Naive thymus-derived CD8-positive, alpha-beta T cell (primary cell): ENCODE results near the gene NME4. TPM values are rescaled to one million over a fixed set of nuclear protein-coding genes. Genes with fewer than 3 reads are reported as not detected.
A peak's percentile ranks its signal among the peaks of the same experiment; 100 is the strongest.
"Not testable (repeated sequence)": the region's sequence is repeated elsewhere in the genome, so short reads cannot be mapped to it uniquely, and the experiment has no call there.

ENCODE experiments used
- ATAC-seq, 2 donors: fragments of 150-1000 bp; cut with Tn5 transposase in 1 of 2; sonication (Bioruptor Pico), chemical (Tn5 transposase) in 1 of 2; 1 replicate in 1 of 2; 2 replicates in 1 of 2; pipeline ENCODE4 v1.10.0; 2021; ENCODE audit warnings: mild to moderate bottlenecking in 2 of 2, moderate library complexity in 2 of 2
- POLR2A ChIA-PET: fragments of 350-600 bp; sonication (Branson Sonifier 250); formaldehyde crosslinking; loops from one replicate; lab custom pipeline; 2021; ENCODE audit warnings: antibody characterized with exemption; lab: Charles Lee
- DNase-seq, 10 donors: peaks; one replicate each; pipeline versions ENCODE4 v3.0.0 to v3.0.0-alpha.2; 2020 to 2022
- H3K27ac Mint-ChIP-seq, 10 donors: one replicate each; pipeline ENCODE4 v1.8.0; 2020 to 2022; ENCODE audit warnings: mild to moderate bottlenecking in 10 of 10, mixed read lengths in 10 of 10, moderate library complexity in 4 of 10, inconsistent platforms in 1 of 10
- H3K27me3 Mint-ChIP-seq, 5 donors: one replicate each; pipeline ENCODE4 v1.8.0; 2021 to 2022; ENCODE audit warnings: mixed read lengths in 5 of 5
- H3K36me3 Mint-ChIP-seq, 3 donors: one replicate each; pipeline ENCODE4 v1.8.0; 2020 to 2022; ENCODE audit warnings: mixed read lengths in 3 of 3, mild to moderate bottlenecking in 2 of 3, inconsistent platforms in 1 of 3
- H3K4me1 Mint-ChIP-seq, 4 donors: one replicate each; pipeline ENCODE4 v1.8.0; 2021 to 2022; ENCODE audit warnings: mixed read lengths in 4 of 4
- H3K4me3 Mint-ChIP-seq, 10 donors: one replicate each; pipeline ENCODE4 v1.8.0; 2020 to 2022; ENCODE audit warnings: mild to moderate bottlenecking in 10 of 10, mixed read lengths in 10 of 10, moderate library complexity in 6 of 10, inconsistent platforms in 1 of 10
- H3K9me3 Mint-ChIP-seq, 9 donors: one replicate each; pipeline ENCODE4 v1.8.0; 2020 to 2022; ENCODE audit warnings: mixed read lengths in 9 of 9, mild to moderate bottlenecking in 3 of 9, inconsistent platforms in 1 of 9, moderate library complexity in 1 of 9
- polyA plus RNA-seq, 3 donors: library from polyadenylated mRNA; unstranded; fragments of 300-500 nt; fragmentation: Illumina TruSeq; gene quantifications; one replicate each; pipeline ENCODE4 v1.2.3, GENCODE V29; 2021
- total RNA-seq, 8 experiments: library from RNA in 2 of 8; stranded (reverse) in 2 of 8; gene quantifications; one replicate each; pipeline ENCODE4 v1.2.3 and lab custom pipeline; 2021 to 2026

Gene NME4
- total and polyA plus RNA-seq, 5 experiments from 2014 or later, result 29.7 to 61.9 (median 38.9) TPM

DNA sequence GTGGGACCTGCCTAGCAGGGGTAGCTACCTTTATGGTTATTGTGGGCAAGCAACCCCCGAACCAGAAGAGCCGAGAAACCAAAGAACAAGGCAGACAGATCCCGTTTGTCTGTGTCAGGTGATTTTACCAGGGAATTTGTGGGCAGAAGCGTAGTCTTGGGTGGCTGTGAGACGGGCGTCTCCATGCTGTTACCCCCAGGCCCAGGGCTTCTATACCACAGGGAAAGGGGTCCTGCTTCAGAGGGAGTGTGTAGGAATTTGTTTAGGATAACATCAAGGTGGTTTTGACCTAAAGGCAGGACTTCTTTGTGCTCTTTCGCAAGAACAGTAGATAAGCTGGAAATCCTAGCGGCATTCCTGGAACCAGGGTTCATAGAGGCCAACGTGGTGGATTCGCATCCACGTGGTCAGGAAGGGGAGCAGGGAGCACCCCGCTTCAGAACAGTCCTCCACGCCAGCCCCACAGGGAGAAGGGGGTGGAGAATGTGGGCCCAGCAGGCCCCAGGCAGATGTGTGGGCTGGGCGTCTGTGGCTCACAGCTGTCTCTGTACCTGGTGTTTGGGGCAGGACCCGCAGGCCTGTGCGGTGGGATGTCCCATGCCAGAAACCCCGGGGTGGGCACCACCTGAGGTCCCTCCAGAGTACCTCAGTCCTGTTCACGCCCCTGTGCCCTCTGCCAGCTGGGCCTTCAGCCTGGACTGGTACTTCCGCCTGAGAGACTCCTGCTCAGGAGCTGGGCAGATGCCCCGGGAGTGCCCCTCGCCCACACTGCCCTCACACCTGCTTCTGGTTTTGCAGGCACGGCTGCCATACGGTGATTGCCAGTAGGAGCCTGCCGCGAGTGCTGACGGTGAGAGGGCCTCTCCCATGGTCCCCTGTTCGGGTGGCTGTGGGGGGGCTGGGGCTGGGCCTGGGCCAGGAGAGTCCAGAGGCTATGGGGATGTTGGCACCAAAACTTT, 8.8 kb downstream of the NME4 start:
- peaks cover 0 to 5% (median 0%) of the 10 kb centered on the region in 3 donors for H3K36me3 Mint-ChIP-seq
- H3K4me1 Mint-ChIP-seq, result peaks cover 0 to 2% (median 1%) of the 10 kb centered on the region in 4 donors
- POLR2A ChIA-PET, result no interaction called here
- ATAC-seq (no peak), DNase-seq (no peak)
- H3K4me3 Mint-ChIP-seq, result no peak overlapping the region
- H3K27ac Mint-ChIP-seq, result peak overlapping the region in 1 of 10 donors; percentile 79
- no peaks in the 10 kb centered on the region for H3K27me3 Mint-ChIP-seq
- no peaks in the 10 kb centered on the region for H3K9me3 Mint-ChIP-seq

DNA sequence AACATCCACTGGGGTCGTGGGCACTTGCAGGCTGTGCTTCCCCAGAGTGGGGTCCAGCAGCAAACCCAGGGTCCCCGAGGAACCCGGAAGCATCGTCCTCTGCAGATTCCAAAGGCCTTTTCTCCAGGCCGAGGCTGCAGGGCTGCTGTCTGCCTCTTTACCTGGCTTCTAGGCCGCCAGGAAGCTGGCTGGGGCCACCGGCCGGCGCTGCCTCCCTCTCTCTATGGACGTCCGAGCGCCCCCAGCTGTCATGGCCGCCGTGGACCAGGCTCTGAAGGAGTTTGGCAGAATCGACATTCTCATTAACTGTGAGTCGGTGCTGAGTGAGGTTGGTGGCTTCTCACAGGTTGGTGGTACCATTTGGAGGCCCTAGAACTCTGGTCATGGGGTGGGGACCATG, 10.3 kb downstream of the NME4 start:
- H3K4me3 Mint-ChIP-seq, result no peak overlapping the region
- no peaks in the 10 kb centered on the region for H3K9me3 Mint-ChIP-seq
- POLR2A ChIA-PET, result no interaction called here
- ATAC-seq, result no peak
- no peak for DNase-seq
- H3K27ac Mint-ChIP-seq, result no peak overlapping the region
- no peaks in the 10 kb centered on the region for H3K27me3 Mint-ChIP-seq
- peaks cover 0 to 5% (median 0%) of the 10 kb centered on the region in 3 donors for H3K36me3 Mint-ChIP-seq
- peaks cover 0 to 1% (median 0%) of the 10 kb centered on the region in 4 donors for H3K4me1 Mint-ChIP-seq

DNA sequence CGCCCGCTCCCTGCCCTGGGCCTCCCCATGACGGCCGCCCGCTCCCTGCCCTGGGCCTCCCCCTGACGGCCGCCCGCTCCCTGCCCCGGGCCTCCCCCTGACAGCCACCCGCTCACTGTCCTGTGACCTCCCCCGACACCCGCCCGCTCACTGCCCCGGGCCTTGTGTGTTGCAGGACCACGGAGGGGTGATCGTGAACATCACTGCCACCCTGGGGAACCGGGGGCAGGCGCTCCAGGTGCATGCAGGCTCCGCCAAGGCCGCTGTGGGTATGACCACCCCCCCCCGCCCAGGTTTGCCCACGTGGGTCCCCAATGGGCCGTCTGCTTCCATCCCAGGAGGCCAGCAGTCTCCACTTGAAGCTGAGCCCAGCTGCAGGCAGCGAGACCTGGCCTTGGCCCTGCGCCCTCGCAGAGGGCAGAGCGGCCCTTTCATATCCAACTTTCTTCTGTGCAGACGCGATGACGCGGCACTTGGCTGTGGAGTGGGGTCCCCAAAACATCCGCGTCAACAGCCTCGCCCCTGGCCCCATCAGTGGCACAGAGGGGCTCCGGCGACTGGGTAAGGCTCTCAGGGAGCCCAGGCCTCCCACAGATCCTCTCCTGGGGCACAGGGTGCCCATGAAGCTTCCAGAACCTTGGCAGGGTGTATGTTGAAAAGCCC, 13.6 kb downstream of the NME4 start:
- Mint-ChIP-seq H3K36me3 (peaks cover 0 to 5% (median 0%) of the 10 kb centered on the region in 3 donors), H3K4me1 (peaks cover 0 to 1% (median 0%) of the 10 kb centered on the region in 4 donors), H3K27ac (no peak overlapping the region), H3K4me3 (no peak overlapping the region), H3K9me3 (no peaks in the 10 kb centered on the region), H3K27me3 (no peaks in the 10 kb centered on the region)
- no peak for DNase-seq
- POLR2A ChIA-PET, result no interaction called here
- no peak for ATAC-seq

DNA sequence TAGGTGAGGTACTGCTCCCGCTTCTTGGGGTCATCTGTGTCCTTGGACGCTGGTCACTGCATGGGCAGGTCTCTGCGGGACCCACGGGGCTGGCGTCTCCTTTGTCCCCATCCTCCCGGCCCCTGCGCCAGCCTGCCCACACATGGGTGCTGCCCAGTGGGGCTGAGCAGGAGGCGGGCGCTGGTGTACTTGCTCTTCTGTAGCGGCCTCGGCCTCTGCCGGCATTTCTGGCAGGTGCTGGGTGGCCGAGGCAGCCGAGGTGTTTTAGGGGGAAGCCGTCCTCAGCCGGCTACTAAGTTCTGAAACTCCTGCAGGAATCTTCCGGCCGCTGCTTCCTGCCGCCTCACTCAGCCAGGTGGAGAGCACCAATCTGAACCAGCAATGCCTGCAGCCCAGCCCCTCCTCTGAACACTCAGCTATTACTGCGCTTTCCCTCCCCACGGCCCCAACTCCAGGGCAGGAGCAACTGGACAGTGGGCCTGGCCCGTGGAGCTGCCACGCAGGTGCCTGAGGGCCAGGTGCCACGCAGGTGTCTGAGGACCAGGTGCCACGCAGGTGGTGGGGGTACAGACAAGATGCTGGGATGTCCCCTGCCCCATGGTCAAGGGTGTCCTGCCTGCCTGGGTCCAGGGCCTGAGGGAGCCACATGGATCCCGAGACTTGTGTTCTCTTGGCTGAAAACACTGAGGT, 14.7 kb downstream of the NME4 start:
- DNase-seq (no peak), ATAC-seq (no peak)
- Mint-ChIP-seq H3K9me3 (no peaks in the 10 kb centered on the region), H3K4me1 (peaks cover 0 to 1% (median 0%) of the 10 kb centered on the region in 4 donors), H3K27ac (no peak overlapping the region), H3K4me3 (no peak overlapping the region), H3K36me3 (peaks cover 0 to 5% (median 0%) of the 10 kb centered on the region in 3 donors), H3K27me3 (no peaks in the 10 kb centered on the region)
- POLR2A ChIA-PET, result no interaction called here

DNA sequence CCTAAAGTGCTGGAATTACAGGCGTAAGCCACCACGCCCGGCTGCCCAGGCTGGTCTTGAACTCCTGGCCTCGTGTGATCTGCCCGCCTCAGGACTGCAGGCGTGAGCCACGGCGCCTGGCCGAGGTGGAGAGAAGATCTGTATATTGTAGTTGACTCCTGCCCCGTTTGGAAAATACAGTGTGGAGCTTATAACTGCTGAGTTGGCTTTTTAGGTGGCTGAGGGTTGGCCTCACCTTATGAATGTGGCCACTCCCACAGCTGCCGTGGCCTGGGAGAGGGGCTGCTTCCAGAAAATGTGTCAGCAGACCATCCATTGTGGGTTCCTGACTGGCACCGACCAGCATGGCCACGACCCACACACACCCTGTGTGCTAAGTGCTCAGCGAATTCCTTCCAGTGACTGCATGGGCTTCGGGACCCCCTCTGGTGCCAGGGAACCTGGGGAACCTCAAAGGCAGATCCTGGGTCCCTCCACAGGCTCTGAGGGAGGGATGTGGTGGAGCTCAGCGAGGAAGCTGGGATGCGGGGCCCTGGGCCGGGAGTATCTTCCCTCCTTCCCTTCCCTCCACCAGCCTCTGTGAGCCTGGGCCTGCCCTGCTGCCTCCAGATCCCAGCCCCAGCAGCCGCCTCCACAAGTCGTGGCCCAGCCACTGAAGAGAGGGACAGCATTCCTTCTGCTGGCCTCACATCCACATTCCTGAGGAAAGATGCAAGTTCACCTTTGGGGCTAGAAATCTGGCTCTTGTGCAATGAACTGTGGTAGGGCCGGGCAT, 17.6 kb downstream of the NME4 start:
- peaks cover 0 to 3% (median 0%) of the 10 kb centered on the region in 3 donors for H3K36me3 Mint-ChIP-seq
- no peak for ATAC-seq
- no peak overlapping the region for H3K27ac Mint-ChIP-seq
- H3K4me3 Mint-ChIP-seq, result no peak overlapping the region
- H3K4me1 Mint-ChIP-seq, result peaks cover 0 to 1% (median 0%) of the 10 kb centered on the region in 4 donors
- DNase-seq, result no peak
- H3K27me3 Mint-ChIP-seq, result no peaks in the 10 kb centered on the region
- POLR2A ChIA-PET, result no interaction called here
- no peaks in the 10 kb centered on the region for H3K9me3 Mint-ChIP-seq

DNA sequence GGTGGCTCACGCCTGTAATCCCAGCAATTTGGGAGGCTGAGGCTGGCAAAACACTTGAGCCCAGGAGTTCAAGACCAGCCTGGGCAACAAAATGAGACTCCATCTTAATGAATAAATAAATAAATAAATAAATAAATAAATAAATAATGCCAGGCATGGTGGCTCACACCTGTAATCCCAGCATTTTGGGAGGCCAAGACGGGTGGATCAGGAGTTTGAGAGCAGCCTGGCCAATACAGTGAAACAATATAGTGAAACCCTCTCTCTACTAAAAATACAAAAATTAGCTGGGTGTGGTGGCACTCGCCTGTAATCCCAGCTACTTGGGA, 18.1 kb downstream of the NME4 start:
- DNase-seq, H3K9me3 Mint-ChIP-seq, H3K27ac Mint-ChIP-seq, ATAC-seq, H3K4me3 Mint-ChIP-seq, H3K4me1 Mint-ChIP-seq, H3K27me3 Mint-ChIP-seq, POLR2A ChIA-PET, H3K36me3 Mint-ChIP-seq: not testable (repeated sequence)

DNA sequence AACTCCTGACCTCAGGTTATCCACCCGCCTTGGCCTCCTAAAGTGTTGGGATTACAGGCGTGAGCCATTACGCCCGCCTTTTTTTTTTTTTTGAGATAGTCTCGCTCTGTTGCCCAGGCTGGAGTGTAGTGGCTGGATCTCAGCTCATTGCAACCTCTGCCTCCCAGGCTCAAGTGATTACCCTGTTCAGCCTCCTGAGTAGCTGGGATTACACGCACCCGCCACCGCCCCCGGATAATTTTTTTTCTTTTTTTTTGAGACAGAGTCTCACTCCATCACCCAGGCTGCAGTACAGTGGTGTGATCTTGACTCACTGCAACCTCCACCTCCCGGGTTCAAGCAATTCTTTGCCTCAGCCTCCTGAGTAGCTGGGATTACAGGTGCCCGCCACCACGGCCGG, 25.2 kb downstream of the NME4 start:
- H3K4me3 Mint-ChIP-seq, POLR2A ChIA-PET, H3K27ac Mint-ChIP-seq, H3K27me3 Mint-ChIP-seq, H3K9me3 Mint-ChIP-seq, H3K36me3 Mint-ChIP-seq, DNase-seq, ATAC-seq: not testable (repeated sequence)
- H3K4me1 Mint-ChIP-seq, result peaks cover 8 to 15% (median 14%) of the 10 kb centered on the region in 4 donors

DNA sequence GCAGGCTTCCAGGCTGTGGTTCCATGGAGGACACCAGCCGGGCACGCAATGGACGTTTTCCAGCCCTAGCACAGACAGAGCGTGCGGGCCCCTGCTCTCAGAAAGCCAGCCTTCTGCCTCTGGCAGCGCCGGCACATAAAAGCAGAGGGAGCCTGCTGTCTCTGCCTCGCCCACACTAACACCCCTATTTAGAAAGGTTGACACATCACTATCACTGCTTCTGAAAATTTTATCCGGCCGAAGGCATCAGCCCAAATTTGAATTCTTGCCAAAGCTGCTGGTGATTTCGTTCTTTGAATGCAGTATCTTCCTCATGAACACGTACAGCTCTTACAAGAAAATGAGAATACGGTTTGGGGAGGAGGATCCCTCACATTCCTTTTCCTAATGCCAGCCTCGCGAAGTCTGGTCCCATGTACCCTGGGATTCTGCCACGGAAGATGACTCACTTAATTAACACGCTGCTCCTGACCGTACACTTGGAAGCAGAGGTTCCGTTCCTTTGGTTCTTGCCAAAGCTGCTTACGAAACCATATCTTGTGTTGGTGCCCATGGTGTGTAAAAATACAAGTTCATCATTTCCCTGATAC, 27.1 kb downstream of the NME4 start:
- ATAC-seq, result no peak

DNA sequence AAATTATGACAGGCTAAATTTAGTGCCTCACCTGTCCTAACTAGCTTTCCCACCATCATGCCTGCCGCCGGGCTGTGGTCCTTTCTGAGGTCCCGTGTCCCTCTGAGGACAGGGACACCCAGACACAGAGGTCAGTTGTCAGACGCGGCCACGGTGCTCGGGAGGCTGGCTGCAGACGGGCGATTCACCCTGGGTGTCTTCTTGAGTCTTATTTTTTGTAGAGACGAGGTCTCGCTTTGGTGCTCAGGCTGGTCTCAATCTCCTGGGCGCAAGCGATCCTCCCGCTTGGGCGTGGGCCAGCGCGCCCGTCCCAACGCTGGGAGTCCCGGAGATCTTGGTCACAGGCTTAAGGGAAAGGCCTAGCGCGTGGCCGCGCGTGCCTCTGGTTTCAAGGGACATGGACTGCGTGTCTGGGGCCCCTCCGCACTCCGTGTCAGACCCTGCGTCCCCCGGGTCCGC, 27.7 kb downstream of the NME4 start:
- POLR2A ChIA-PET, result interaction anchor here (0.9 to 1.5 kb wide), 7 partner anchors 21 to 189 kb away, joined by 3 to 6 read pairs (median 4); partner anchors contain the start of genes DECR2, FAM234A, MRPL28 and PGAP6
- H3K4me1 Mint-ChIP-seq, result peaks cover 16 to 35% (median 32%) of the 10 kb centered on the region in 4 donors
- H3K27me3 Mint-ChIP-seq, result peaks cover 0 to 5% (median 0%) of the 10 kb centered on the region in 5 donors
- H3K36me3 Mint-ChIP-seq, result peaks cover 0 to 11% (median 0%) of the 10 kb centered on the region in 3 donors
- DNase-seq, result no peak
- peak overlapping the region; percentile 71 to 94 (median 87) for H3K4me3 Mint-ChIP-seq
- no peak for ATAC-seq
- no peaks in the 10 kb centered on the region for H3K9me3 Mint-ChIP-seq
- peak overlapping the region in 8 of 10 donors; percentile 41 to 96 (median 88) for H3K27ac Mint-ChIP-seq

More for the DNA sequence above, 27.1 kb downstream of the NME4 start:
- peaks cover 16 to 34% (median 32%) of the 10 kb centered on the region in 4 donors for H3K4me1 Mint-ChIP-seq
- H3K9me3 Mint-ChIP-seq, result no peaks in the 10 kb centered on the region
- POLR2A ChIA-PET, result interaction anchor here (0.6 to 1.5 kb wide), 5 partner anchors 22 to 161 kb away, joined by 3 to 5 read pairs (median 4); partner anchors contain the start of genes DECR2, MRPL28 and PGAP6
- H3K4me3 Mint-ChIP-seq, result peak overlapping the region; percentile 71 to 94 (median 87)
- H3K36me3 Mint-ChIP-seq, result peaks cover 0 to 6% (median 0%) of the 10 kb centered on the region in 3 donors
- H3K27me3 Mint-ChIP-seq, result peaks cover 0 to 5% (median 0%) of the 10 kb centered on the region in 5 donors
- H3K27ac Mint-ChIP-seq, result peak overlapping the region in 8 of 10 donors; percentile 41 to 96 (median 88)
- DNase-seq, result no peak

DNA sequence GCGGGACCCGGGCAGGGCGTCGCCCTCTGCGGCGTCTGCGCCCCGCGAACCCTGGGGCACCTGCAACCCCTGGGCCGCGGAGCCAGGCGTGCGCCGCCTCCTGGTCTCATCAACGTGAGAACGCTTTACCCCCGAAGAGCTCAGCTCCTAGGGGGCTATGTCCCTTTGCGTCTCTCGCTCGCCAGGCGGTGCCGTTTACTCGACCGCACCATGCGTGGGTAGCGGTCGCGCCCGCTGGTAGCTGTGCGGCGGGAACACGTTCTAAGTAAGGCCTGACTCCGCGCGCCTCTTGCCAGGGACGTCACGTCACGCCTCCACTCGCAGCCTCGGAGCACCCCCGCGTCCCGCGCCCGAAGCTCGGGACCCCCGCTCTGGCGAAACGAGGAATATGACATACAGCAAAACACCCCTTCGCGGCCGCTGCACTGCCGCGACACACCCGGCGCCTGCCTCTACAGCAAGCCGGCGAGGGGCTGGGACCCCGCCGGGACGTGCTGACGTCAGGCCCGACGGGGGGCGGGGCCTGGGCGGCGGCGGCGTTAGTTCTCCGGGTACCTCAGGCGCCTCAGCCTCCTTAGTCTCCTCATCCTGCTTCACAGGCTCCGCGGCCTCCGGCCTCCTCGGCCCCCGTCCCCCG, 28.2 kb downstream of the NME4 start, which contains the start of gene RAB11FIP3:
Gene RAB11FIP3, plus strand, starts transcription at position 568 of the 637 bp plus-strand sequence. CDS start 358 bp downstream, outside the sequence.
- POLR2A ChIA-PET, result interaction anchor here (0.6 to 1.5 kb wide), 10 partner anchors 22 to 190 kb away, joined by 3 to 6 read pairs (median 4); partner anchors contain the start of genes DECR2, FAM234A, MRPL28 and PGAP6
- H3K27ac Mint-ChIP-seq, result peak within 1 kb of the TSS; percentile 48 to 98 (median 94)
- H3K27me3 Mint-ChIP-seq, result peaks cover 0 to 5% (median 0%) of the 10 kb centered on the region in 5 donors

More for the DNA sequence above, 28.2 kb downstream of the NME4 start, which contains the start of gene RAB11FIP3:
- H3K9me3 Mint-ChIP-seq, result no peaks in the 10 kb centered on the region
- peaks cover 0 to 15% (median 0%) of the 10 kb centered on the region in 3 donors for H3K36me3 Mint-ChIP-seq
- DNase-seq (peak; percentile 75 to 91 (median 86)), ATAC-seq (peak; percentile 89)
- peaks cover 18 to 35% (median 33%) of the 10 kb centered on the region in 4 donors for H3K4me1 Mint-ChIP-seq
- H3K4me3 Mint-ChIP-seq, result peak within 1 kb of the TSS; percentile 84 to 95 (median 88)
